ENCODE data around the gene UPB1.

DNA sequence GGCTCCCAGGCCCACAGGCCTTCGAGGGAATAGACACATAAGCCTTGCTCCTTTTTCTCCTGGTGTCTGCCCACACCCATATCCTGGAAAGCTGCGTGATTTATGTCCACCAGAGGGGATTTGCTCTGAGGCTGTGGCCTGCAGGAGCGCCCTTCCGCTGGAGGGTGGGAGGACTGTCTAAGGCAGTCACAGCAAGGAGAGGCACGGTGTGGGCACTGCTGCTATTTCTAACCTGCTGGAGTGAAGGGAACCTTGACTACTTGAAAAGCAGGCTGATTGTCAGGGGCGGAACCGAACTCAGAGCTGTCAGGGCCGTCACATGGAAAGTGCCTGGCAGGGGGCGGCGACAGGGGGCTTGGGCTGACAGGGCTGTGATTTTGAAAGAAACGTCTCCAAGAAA lies 3.7 kb downstream of the UPB1 start:
- TF ChIP-seq, protein P1, sequence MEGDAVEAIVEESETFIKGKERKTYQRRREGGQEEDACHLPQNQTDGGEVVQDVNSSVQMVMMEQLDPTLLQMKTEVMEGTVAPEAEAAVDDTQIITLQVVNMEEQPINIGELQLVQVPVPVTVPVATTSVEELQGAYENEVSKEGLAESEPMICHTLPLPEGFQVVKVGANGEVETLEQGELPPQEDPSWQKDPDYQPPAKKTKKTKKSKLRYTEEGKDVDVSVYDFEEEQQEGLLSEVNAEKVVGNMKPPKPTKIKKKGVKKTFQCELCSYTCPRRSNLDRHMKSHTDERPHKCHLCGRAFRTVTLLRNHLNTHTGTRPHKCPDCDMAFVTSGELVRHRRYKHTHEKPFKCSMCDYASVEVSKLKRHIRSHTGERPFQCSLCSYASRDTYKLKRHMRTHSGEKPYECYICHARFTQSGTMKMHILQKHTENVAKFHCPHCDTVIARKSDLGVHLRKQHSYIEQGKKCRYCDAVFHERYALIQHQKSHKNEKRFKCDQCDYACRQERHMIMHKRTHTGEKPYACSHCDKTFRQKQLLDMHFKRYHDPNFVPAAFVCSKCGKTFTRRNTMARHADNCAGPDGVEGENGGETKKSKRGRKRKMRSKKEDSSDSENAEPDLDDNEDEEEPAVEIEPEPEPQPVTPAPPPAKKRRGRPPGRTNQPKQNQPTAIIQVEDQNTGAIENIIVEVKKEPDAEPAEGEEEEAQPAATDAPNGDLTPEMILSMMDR (IDR thresholded peaks at IDR 0.05) = no peak
- TF ChIP-seq EP300 (IDR thresholded peaks at IDR 0.05) (no peak), POLR2A (IDR thresholded peaks at IDR 0.05) (no peak)

Measured in sigmoid colon (tissue), 4 donors.